CD4-positive, alpha-beta T cell (primary cell): ENCODE measurements around the gene SYTL3. TPM values are rescaled to one million over a fixed set of nuclear protein-coding genes. Genes with fewer than 3 reads are reported as not detected.
A peak's percentile ranks its signal among the peaks of the same experiment; 100 is the strongest.

Experiments
- ATAC-seq: fragments of 200-7000 bp; cut with Tn5 transposase; one replicate; pipeline ENCODE4 v1.10.0; 2022; ENCODE audit warnings: mild to moderate bottlenecking; ENCODE audit not compliant: poor library complexity
- CTCF ChIA-PET: fragments of 350-600 bp; sonication (Branson Sonifier 250); formaldehyde crosslinking; loops from one replicate; lab custom pipeline; 2021; ENCODE audit warnings: antibody characterized with exemption, inconsistent platforms; lab: Charles Lee
- POLR2A ChIA-PET: fragments of 350-600 bp; sonication (Branson Sonifier 250); formaldehyde crosslinking; loops from one replicate; lab custom pipeline; 2021; ENCODE audit warnings: antibody characterized with exemption, inconsistent platforms; lab: Charles Lee
- DNase-seq, 14 experiments: peaks; one replicate each; pipeline ENCODE4 v3.0.0-alpha.2; 2013 to 2020; ENCODE audit warnings: mixed read lengths in 2 of 14
- H3K27ac ChIP-seq, 2 donors: one replicate each; pipeline versions ENCODE4 v1.5.1 to v1.7.0; 2013; ENCODE audit warnings: low read length in 2 of 2, low read depth in 1 of 2, mild to moderate bottlenecking in 1 of 2
- H3K27me3 ChIP-seq, 2 experiments: 1 replicate in 1 of 2; 2 replicates in 1 of 2; pipeline versions ENCODE4 v1.6.1 to v1.7.0; 2013; ENCODE audit warnings: low read length in 2 of 2, control low read depth in 1 of 2, mild to moderate bottlenecking in 1 of 2, moderate library complexity in 1 of 2; ENCODE audit not compliant: insufficient read depth in 2 of 2, control insufficient read depth in 1 of 2
- H3K36me3 ChIP-seq: one replicate; pipeline ENCODE4 v1.6.1; 2013; ENCODE audit warnings: low read length, control low read depth; ENCODE audit not compliant: insufficient read depth
- H3K4me1 ChIP-seq: one replicate; pipeline ENCODE4 v1.6.1; 2013; ENCODE audit warnings: low read length, control low read depth; ENCODE audit not compliant: insufficient read depth
- H3K4me3 ChIP-seq: one replicate; pipeline ENCODE4 v1.5.1; 2013; ENCODE audit warnings: mild to moderate bottlenecking, low read length, moderate library complexity
- H3K9me3 ChIP-seq, 2 experiments: 1 replicate in 1 of 2; 2 replicates in 1 of 2; pipeline versions ENCODE4 v1.6.1 to v1.7.0; 2013; ENCODE audit warnings: low read length in 2 of 2, mild to moderate bottlenecking in 2 of 2, control low read depth in 1 of 2, moderate library complexity in 1 of 2; ENCODE audit not compliant: control insufficient read depth in 1 of 2, insufficient read depth in 1 of 2
- H3K27ac Mint-ChIP-seq: one replicate; pipeline ENCODE4 v1.8.0; 2020; ENCODE audit warnings: mixed read lengths
- H3K27me3 Mint-ChIP-seq: one replicate; pipeline ENCODE4 v1.8.0; 2021; ENCODE audit warnings: mixed read lengths
- H3K36me3 Mint-ChIP-seq: one replicate; pipeline ENCODE4 v1.8.0; 2021; ENCODE audit warnings: low read depth, mixed read lengths
- H3K4me1 Mint-ChIP-seq: one replicate; pipeline ENCODE4 v1.8.0; 2021; ENCODE audit warnings: low read depth, mixed read lengths
- H3K4me3 Mint-ChIP-seq: one replicate; pipeline ENCODE4 v1.8.0; 2020; ENCODE audit warnings: mild to moderate bottlenecking, mixed read lengths
- H3K9me3 Mint-ChIP-seq: one replicate; pipeline ENCODE4 v1.8.0; 2020; ENCODE audit warnings: mixed read lengths
- intact Hi-C, 2 experiments: fragments of 100-400 bp; cut with DNase I in 1 of 2; cut with micrococcal nuclease in 1 of 2; formaldehyde crosslinking; loops; one replicate each; pipeline versions ENCODE4 v1.15.1 to v1.9.0; 2023 to 2025; cut with DNase I, micrococcal nuclease
- total RNA-seq, 174 experiments: library from RNA in 2 of 174; stranded (reverse) in 2 of 174; gene quantifications; one replicate each; pipeline ENCODE4 v1.2.3 and lab custom pipeline; 2021 to 2026
- TF ChIP-seq, protein P1 (sequence below): fragments of 200-600 bp; IDR thresholded peaks from one replicate; pipeline ENCODE4 v1.8.0; 2022; ENCODE audit warnings: antibody characterized with exemption, mild to moderate bottlenecking

The SYTL3 gene
- total RNA-seq, 2 experiments from 2014 or later: 41.2 to 42.7 TPM

DNA sequence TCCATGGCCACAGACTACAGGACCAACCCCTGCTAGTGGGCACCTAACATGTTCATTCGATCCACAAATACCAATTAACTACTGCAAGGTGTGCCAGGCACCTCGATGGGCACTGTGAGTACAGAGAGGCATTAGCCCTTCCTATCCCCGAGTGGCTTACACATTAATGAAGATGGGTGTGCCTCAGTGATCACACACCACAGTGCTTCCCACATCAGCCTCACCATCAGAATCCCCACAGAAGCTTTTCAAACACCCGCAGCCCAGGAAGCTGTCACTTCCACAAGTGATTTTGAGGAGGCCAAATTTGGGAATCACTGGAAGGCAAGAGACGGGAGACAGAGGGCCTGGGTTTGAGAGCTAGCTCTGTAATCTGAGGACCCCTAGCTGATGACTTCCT lies 145.7 kb downstream of the SYTL3 start:
- TF ChIP-seq, protein P1, sequence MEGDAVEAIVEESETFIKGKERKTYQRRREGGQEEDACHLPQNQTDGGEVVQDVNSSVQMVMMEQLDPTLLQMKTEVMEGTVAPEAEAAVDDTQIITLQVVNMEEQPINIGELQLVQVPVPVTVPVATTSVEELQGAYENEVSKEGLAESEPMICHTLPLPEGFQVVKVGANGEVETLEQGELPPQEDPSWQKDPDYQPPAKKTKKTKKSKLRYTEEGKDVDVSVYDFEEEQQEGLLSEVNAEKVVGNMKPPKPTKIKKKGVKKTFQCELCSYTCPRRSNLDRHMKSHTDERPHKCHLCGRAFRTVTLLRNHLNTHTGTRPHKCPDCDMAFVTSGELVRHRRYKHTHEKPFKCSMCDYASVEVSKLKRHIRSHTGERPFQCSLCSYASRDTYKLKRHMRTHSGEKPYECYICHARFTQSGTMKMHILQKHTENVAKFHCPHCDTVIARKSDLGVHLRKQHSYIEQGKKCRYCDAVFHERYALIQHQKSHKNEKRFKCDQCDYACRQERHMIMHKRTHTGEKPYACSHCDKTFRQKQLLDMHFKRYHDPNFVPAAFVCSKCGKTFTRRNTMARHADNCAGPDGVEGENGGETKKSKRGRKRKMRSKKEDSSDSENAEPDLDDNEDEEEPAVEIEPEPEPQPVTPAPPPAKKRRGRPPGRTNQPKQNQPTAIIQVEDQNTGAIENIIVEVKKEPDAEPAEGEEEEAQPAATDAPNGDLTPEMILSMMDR: no peak
- Histone ChIP-seq H3K36me3 (peaks cover 8% of the 10 kb centered on the region), H3K9me3 (no peaks in the 10 kb centered on the region), H3K27ac (no peak overlapping the region), H3K27me3 (no peaks in the 10 kb centered on the region), H3K4me3 (no peak overlapping the region), H3K4me1 (peaks cover 81% of the 10 kb centered on the region)
- ChIA-PET CTCF (interaction anchor here (1.1 kb wide), 1 partner anchor 177 kb away, joined by 3 read pairs; no protein-coding TSS in a partner anchor), POLR2A (interaction anchor here (0.6 to 3.9 kb wide), 3 partner anchors 8 to 77 kb away, joined by 3 to 17 read pairs (median 5); no protein-coding TSS in a partner anchor)
- H3K27me3 Mint-ChIP-seq: no peaks in the 10 kb centered on the region
- peak overlapping the region; percentile 56 for H3K4me3 Mint-ChIP-seq
- H3K9me3 Mint-ChIP-seq: no peaks in the 10 kb centered on the region
- intact Hi-C loops: loop anchor here in 1 of 2 experiments (10.0 kb wide), 1 partner anchor 81 kb away; no protein-coding TSS in a partner anchor
- H3K4me1 Mint-ChIP-seq: peaks cover 88% of the 10 kb centered on the region
- H3K36me3 Mint-ChIP-seq: peaks cover 60% of the 10 kb centered on the region
- H3K27ac Mint-ChIP-seq: peak overlapping the region; percentile 25
- ATAC-seq: no peak
- DNase-seq: no peak

DNA sequence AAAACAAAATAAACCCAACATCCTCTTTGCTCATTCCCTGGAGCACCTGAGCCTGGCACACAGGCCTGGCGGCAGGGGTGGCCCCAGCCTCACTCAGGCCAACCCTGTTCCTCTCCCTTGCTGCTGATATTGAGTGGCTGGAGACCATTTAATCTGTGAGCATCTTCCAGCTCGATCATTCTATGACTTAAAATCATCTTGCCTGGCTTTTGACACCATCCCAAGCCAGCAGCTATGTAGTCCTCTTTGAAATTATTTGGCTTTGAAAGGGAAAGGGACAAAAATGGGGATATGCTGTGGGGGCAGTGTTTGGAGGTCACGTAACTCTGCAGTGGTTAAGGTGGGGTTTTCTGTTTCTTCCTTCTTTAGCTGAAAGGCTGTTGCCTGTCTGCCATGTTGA lies 146.5 kb downstream of the SYTL3 start:
- Mint-ChIP-seq H3K36me3 (peaks cover 52% of the 10 kb centered on the region), H3K4me1 (peaks cover 88% of the 10 kb centered on the region), H3K4me3 (peak overlapping the region; percentile 59), H3K9me3 (no peaks in the 10 kb centered on the region), H3K27ac (peak overlapping the region; percentile 25), H3K27me3 (no peaks in the 10 kb centered on the region)
- H3K4me3 ChIP-seq: no peak overlapping the region
- H3K27ac ChIP-seq: no peak overlapping the region
- ATAC-seq (no peak), DNase-seq (no peak)
- H3K36me3 ChIP-seq: peaks cover 14% of the 10 kb centered on the region
- POLR2A ChIA-PET: interaction anchor here (0.6 to 3.9 kb wide), 3 partner anchors 7 to 73 kb away, joined by 4 to 17 read pairs (median 5); no protein-coding TSS in a partner anchor
- H3K9me3 ChIP-seq: no peaks in the 10 kb centered on the region
- H3K4me1 ChIP-seq: peaks cover 86% of the 10 kb centered on the region
- H3K27me3 ChIP-seq: no peaks in the 10 kb centered on the region
- TF ChIP-seq, protein P1: no peak
- CTCF ChIA-PET: interaction anchor here (1.1 to 1.2 kb wide), 2 partner anchors 163 to 176 kb away, joined by 3 read pairs; no protein-coding TSS in a partner anchor
- intact Hi-C loops: loop anchor here in 1 of 2 experiments (10.0 kb wide), 1 partner anchor 82 kb away; no protein-coding TSS in a partner anchor

DNA sequence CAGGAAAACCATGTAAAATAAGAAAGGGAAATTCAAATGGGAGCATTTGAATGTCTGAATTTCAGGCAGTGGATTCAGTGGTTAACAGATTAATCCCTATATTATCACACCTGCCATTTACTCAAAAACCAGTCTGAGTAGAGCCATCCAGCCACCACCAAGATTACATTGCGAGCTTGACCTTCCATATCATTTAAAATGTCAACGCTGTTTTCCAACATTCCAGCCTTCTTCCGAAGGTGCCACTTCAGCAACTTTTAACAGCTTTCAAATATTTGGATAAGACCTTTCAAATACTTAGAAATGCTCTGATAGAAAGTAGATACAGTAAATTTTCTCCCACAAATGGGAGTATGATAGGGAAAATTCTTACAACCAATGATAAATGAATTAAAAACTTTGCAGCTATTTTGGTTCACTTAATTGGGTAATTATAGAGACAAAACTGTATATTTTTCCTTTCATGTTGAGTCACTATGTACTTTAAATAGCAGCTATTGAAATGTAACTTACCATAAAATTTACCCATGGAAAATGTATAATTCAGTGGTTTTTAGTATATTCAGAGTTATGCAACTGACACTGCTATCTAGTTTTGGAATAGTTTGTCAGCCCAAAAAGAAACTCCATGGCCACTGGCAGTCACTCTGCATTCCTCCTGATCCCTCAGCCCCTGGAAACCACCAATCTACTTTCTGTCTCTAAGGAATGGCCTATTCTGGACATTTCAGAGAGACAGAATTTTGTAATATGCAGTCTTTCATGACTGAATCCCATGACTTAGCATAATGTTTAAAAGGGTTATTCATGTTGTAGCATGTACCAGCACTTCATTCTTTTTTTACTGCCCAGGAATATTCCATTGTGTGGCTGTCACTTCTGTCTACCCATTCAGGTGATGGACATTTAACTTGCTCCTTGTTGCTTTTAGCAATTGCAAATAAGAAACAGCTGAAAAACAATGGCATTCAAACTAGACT lies 147.8 kb downstream of the SYTL3 start:
- ATAC-seq (no peak), DNase-seq (peak in 1 of 14 experiments; percentile 1)
- TF ChIP-seq, protein P1: no peak
- intact Hi-C loops: loop anchor here in 1 of 2 experiments (10.0 kb wide), 1 partner anchor 83 kb away; no protein-coding TSS in a partner anchor
- Mint-ChIP-seq H3K36me3 (peaks cover 58% of the 10 kb centered on the region), H3K27ac (peak overlapping the region; percentile 29), H3K27me3 (no peaks in the 10 kb centered on the region), H3K9me3 (no peaks in the 10 kb centered on the region), H3K4me3 (no peak overlapping the region), H3K4me1 (peaks cover 93% of the 10 kb centered on the region)
- H3K27me3 ChIP-seq: no peaks in the 10 kb centered on the region
- H3K36me3 ChIP-seq: peaks cover 9% of the 10 kb centered on the region
- H3K27ac ChIP-seq: no peak overlapping the region
- ChIA-PET CTCF (interaction anchor here (0.6 to 1.5 kb wide), 3 partner anchors 72 to 122 kb away, joined by 3 to 4 read pairs (median 3); no protein-coding TSS in a partner anchor), POLR2A (interaction anchor here (1.5 to 3.9 kb wide), 2 partner anchors 8 to 72 kb away, joined by 7 to 17 read pairs; no protein-coding TSS in a partner anchor)
- no peaks in the 10 kb centered on the region for H3K9me3 ChIP-seq
- peaks cover 83% of the 10 kb centered on the region for H3K4me1 ChIP-seq
- H3K4me3 ChIP-seq: no peak overlapping the region
